Measurements from ENCODE around the gene MTG1. TPM values are rescaled to one million over a fixed set of nuclear protein-coding genes. Genes with fewer than 3 reads are reported as not detected.

Gene MTG1
- total RNA-seq, 4 donors from 2014 or later, result 24.6 to 32.8 (median 27.1) TPM

- Histone ChIP-seq H3K27me3 (no peaks in the 10 kb centered on the region), H3K27ac (no peak overlapping the region), H3K36me3 (no peaks in the 10 kb centered on the region), H3K4me1 (no peaks in the 10 kb centered on the region), H3K4me3 (no peak overlapping the region), H3K9me3 (peaks cover 0 to 19% (median 0%) of the 10 kb centered on the region in 3 donors)
- intact Hi-C loops (cut with DNase I), result no loop called here
- no peak for DNase-seq
- 63 to 71% methylated on average over 3 to 13 of the region's 23 CpGs for WGBS, 2 donors
- TF ChIP-seq POLR2A (IDR thresholded peaks at IDR 0.05), result no peak
- no peak for TF ChIP-seq CTCF (IDR thresholded peaks at IDR 0.05)
Observed at GRCh38 chr10:133442191-133442966, 48.4 kb downstream of the MTG1 start.

GRCh38 chr10:133442967-133443924, 49.3 kb downstream of the MTG1 start:
- TF ChIP-seq POLR2A (IDR thresholded peaks at IDR 0.05), result no peak
- no peak for TF ChIP-seq CTCF (IDR thresholded peaks at IDR 0.05)
- Histone ChIP-seq H3K27ac (no peak overlapping the region), H3K36me3 (no peaks in the 10 kb centered on the region), H3K4me3 (no peak overlapping the region), H3K27me3 (no peaks in the 10 kb centered on the region), H3K4me1 (no peaks in the 10 kb centered on the region), H3K9me3 (peaks cover 0 to 26% (median 5%) of the 10 kb centered on the region in 3 donors)
- 82 to 92% methylated on average over 9 to 12 of the region's 16 CpGs for WGBS, 2 donors
- intact Hi-C loops (cut with DNase I), result no loop called here
- DNase-seq, result no peak

GRCh38 chr10:133444342-133445267, 50.6 kb downstream of the MTG1 start:
- no peak for DNase-seq
- intact Hi-C loops (cut with DNase I), result no loop called here
- Histone ChIP-seq H3K4me3 (no peak overlapping the region), H3K27me3 (no peaks in the 10 kb centered on the region), H3K27ac (no peak overlapping the region), H3K36me3 (no peaks in the 10 kb centered on the region), H3K9me3 (peaks cover 0 to 39% (median 14%) of the 10 kb centered on the region in 3 donors), H3K4me1 (no peaks in the 10 kb centered on the region)
- TF ChIP-seq CTCF (IDR thresholded peaks at IDR 0.05) (no peak), POLR2A (IDR thresholded peaks at IDR 0.05) (no peak)
- 84 to 87% methylated on average over 5 to 6 of the region's 12 CpGs for WGBS, 2 donors

GRCh38 chr10:133445268-133445732, 51.3 kb downstream of the MTG1 start:
- H3K4me3 ChIP-seq, result no peak overlapping the region
- 90 to 92% methylated on average over 17 to 20 of the region's 22 CpGs for WGBS, 2 donors
- no peak overlapping the region for H3K27ac ChIP-seq
- H3K27me3 ChIP-seq, result no peaks in the 10 kb centered on the region
- intact Hi-C loops (cut with DNase I), result no loop called here
- H3K36me3 ChIP-seq, result no peaks in the 10 kb centered on the region
- TF ChIP-seq POLR2A (IDR thresholded peaks at IDR 0.05), result no peak
- no peak for TF ChIP-seq CTCF (IDR thresholded peaks at IDR 0.05)
- no peak for DNase-seq
- H3K4me1 ChIP-seq, result no peaks in the 10 kb centered on the region
- peaks cover 0 to 39% (median 14%) of the 10 kb centered on the region in 3 donors for H3K9me3 ChIP-seq

All from esophagus squamous epithelium (tissue), 5 donors.